HUES48 (cell line): ENCODE data around the gene NFIB.

Source experiments
- H3K27ac ChIP-seq: one replicate; pipeline ENCODE4 v1.7.0; 2013; ENCODE audit warnings: low read depth, low read length, inconsistent platforms
- H3K27me3 ChIP-seq: 2 replicates; pipeline ENCODE4 v1.6.1; 2013; ENCODE audit warnings: mild to moderate bottlenecking, low read length; ENCODE audit not compliant: control insufficient read depth, insufficient read depth
- H3K36me3 ChIP-seq: 2 replicates; pipeline ENCODE4 v1.6.1; 2013; ENCODE audit warnings: low read length; ENCODE audit not compliant: control insufficient read depth, insufficient read depth
- H3K4me1 ChIP-seq: 2 replicates; pipeline ENCODE4 v1.6.1; 2013; ENCODE audit warnings: mild to moderate bottlenecking, low read length; ENCODE audit not compliant: control insufficient read depth, insufficient read depth
- H3K4me3 ChIP-seq: 2 replicates; pipeline ENCODE4 v1.5.1; 2013; ENCODE audit warnings: mild to moderate bottlenecking, low read depth, low read length
- H3K9ac ChIP-seq: 2 replicates; pipeline ENCODE4 v1.6.1; 2013; ENCODE audit warnings: mild to moderate bottlenecking, low read depth, low read length, moderate library complexity
- H3K9me3 ChIP-seq: 2 replicates; pipeline ENCODE4 v1.6.1; 2013; ENCODE audit warnings: low read length; ENCODE audit not compliant: control insufficient read depth, insufficient read depth

The NFIB gene

GRCh38 chr9:14317667-14318320 is 3.9 kb upstream of the NFIB start:
- Histone ChIP-seq H3K36me3 (no peaks in the 10 kb centered on the region), H3K4me1 (peaks cover 54% of the 10 kb centered on the region), H3K4me3 (peak overlapping the region; percentile 25; the same call in 1 of the 2 replicates), H3K9me3 (no peaks in the 10 kb centered on the region), H3K27me3 (peaks cover 56% of the 10 kb centered on the region), H3K27ac (no peak overlapping the region), H3K9ac (no peak overlapping the region)

- 0 out of 2 replicates have a peak overlapping the region, but pooled peaks have one; percentile 44 for H3K9ac ChIP-seq
- peak overlapping the region; percentile 87 for H3K27ac ChIP-seq
- no peaks in the 10 kb centered on the region for H3K36me3 ChIP-seq
- peaks cover 62% of the 10 kb centered on the region for H3K27me3 ChIP-seq
- no peaks in the 10 kb centered on the region for H3K9me3 ChIP-seq
- H3K4me3 ChIP-seq = peak overlapping the region; percentile 84
- H3K4me1 ChIP-seq = peaks cover 63% of the 10 kb centered on the region
These were observed 2.8 kb upstream of the NFIB start for GRCh38 chr9:14316602-14317300.

GRCh38 chr9:14315875-14316601 is 2.1 kb upstream of the NFIB start:
- Histone ChIP-seq H3K27ac (peak overlapping the region; percentile 87), H3K36me3 (no peaks in the 10 kb centered on the region), H3K9ac (peak overlapping the region; percentile 44; the same call in 1 of the 2 replicates), H3K4me3 (peak overlapping the region; percentile 84), H3K4me1 (peaks cover 60% of the 10 kb centered on the region), H3K9me3 (no peaks in the 10 kb centered on the region), H3K27me3 (peaks cover 62% of the 10 kb centered on the region)

GRCh38 chr9:14314929-14315874 is 1.3 kb upstream of the NFIB start:
- H3K9me3 ChIP-seq = no peaks in the 10 kb centered on the region
- peak overlapping the region; percentile 68 for H3K9ac ChIP-seq
- H3K27ac ChIP-seq = peak overlapping the region; percentile 90
- H3K36me3 ChIP-seq = no peaks in the 10 kb centered on the region
- peaks cover 51% of the 10 kb centered on the region for H3K4me1 ChIP-seq
- H3K27me3 ChIP-seq = peaks cover 57% of the 10 kb centered on the region
- H3K4me3 ChIP-seq = peak overlapping the region; percentile 84

- H3K9me3 ChIP-seq = no peaks in the 10 kb centered on the region
- H3K27me3 ChIP-seq = peaks cover 54% of the 10 kb centered on the region
- no peaks in the 10 kb centered on the region for H3K36me3 ChIP-seq
- H3K4me1 ChIP-seq = peaks cover 47% of the 10 kb centered on the region
- peak overlapping the region; percentile 70 for H3K9ac ChIP-seq
- peak overlapping the region; percentile 90 for H3K27ac ChIP-seq
- H3K4me3 ChIP-seq = peak overlapping the region; percentile 77
These were observed 535 bp upstream of the NFIB start for GRCh38 chr9:14314424-14314928.

GRCh38 chr9:14313378-14313940 is 482 bp downstream of the NFIB start:
- peak overlapping the region; percentile 33 for H3K9ac ChIP-seq
- peak overlapping the region; percentile 84 for H3K4me3 ChIP-seq
- no peaks in the 10 kb centered on the region for H3K36me3 ChIP-seq
- H3K27ac ChIP-seq = peak overlapping the region; percentile 73
- H3K9me3 ChIP-seq = no peaks in the 10 kb centered on the region
- H3K4me1 ChIP-seq = peaks cover 39% of the 10 kb centered on the region
- peaks cover 46% of the 10 kb centered on the region for H3K27me3 ChIP-seq

- Histone ChIP-seq H3K36me3 (no peaks in the 10 kb centered on the region), H3K27ac (peak overlapping the region; percentile 73), H3K9me3 (no peaks in the 10 kb centered on the region), H3K9ac (peak overlapping the region; percentile 33), H3K4me1 (peaks cover 33% of the 10 kb centered on the region), H3K4me3 (peak overlapping the region; percentile 84), H3K27me3 (peaks cover 39% of the 10 kb centered on the region)
These were observed 1.1 kb downstream of the NFIB start for GRCh38 chr9:14312719-14313377.

- Histone ChIP-seq H3K9me3 (no peaks in the 10 kb centered on the region), H3K4me3 (peak overlapping the region; percentile 84), H3K9ac (no peak overlapping the region), H3K4me1 (peaks cover 25% of the 10 kb centered on the region), H3K36me3 (no peaks in the 10 kb centered on the region), H3K27me3 (peaks cover 32% of the 10 kb centered on the region), H3K27ac (no peak overlapping the region)
These were observed 1.8 kb downstream of the NFIB start for GRCh38 chr9:14311956-14312685.

GRCh38 chr9:14311171-14311949 is 2.6 kb downstream of the NFIB start:
- H3K4me1 ChIP-seq = peaks cover 19% of the 10 kb centered on the region
- H3K27me3 ChIP-seq = peaks cover 28% of the 10 kb centered on the region
- no peaks in the 10 kb centered on the region for H3K9me3 ChIP-seq
- no peak overlapping the region for H3K27ac ChIP-seq
- no peaks in the 10 kb centered on the region for H3K36me3 ChIP-seq
- peak overlapping the region; percentile 84; the same call in 1 of the 2 replicates for H3K4me3 ChIP-seq
- no peak overlapping the region for H3K9ac ChIP-seq
